Caco-2 (cell line): ENCODE data around the gene SLC39A10. TPM values are rescaled to one million over a fixed set of nuclear protein-coding genes. Genes with fewer than 3 reads are reported as not detected.
"Not testable (repeated sequence)": the region's sequence is repeated elsewhere in the genome, so short reads cannot be mapped to it uniquely, and the experiment has no call there.

Source experiments
- BruUV-seq: library from RNA; stranded (reverse); fragments of 400-500 nt; replicated peaks from 2 replicates; lab custom pipeline; 2021; lab: Mats Ljungman, UMichigan
- CTCF ChIA-PET: fragments of 300-600 bp; sonication (Branson Sonifier 250); formaldehyde crosslinking; loops from one replicate; lab custom pipeline; 2022; ENCODE audit warnings: antibody characterized with exemption; lab: Charles Lee
- POLR2A ChIA-PET: fragments of 300-600 bp; sonication (Branson Sonifier 250); formaldehyde crosslinking; loops from one replicate; lab custom pipeline; 2022; ENCODE audit warnings: antibody characterized with exemption; lab: Charles Lee
- DNase-seq, 2 experiments: peaks; one replicate each; pipeline versions ENCODE4 v3.0.0 to v3.0.0-alpha.2; 2020 to 2022
- H3K27me3 ChIP-seq: replicated peaks from 2 replicates; pipeline ENCODE4 v1.6.0; 2011; ENCODE audit warnings: low read length; ENCODE audit not compliant: control insufficient read depth, insufficient read depth
- H3K36me3 ChIP-seq: 2 replicates; pipeline ENCODE4 v1.5.1; 2011; ENCODE audit warnings: low read length; ENCODE audit not compliant: control insufficient read depth, insufficient read depth
- H3K4me1 ChIP-seq: fragments of 250-450 bp; sonication (Bioruptor Pico); 2 replicates; pipeline ENCODE4 v1.5.1; 2020; ENCODE audit warnings: mild to moderate bottlenecking
- H3K4me3 ChIP-seq: 2 replicates; pipeline ENCODE4 v1.5.1; 2011; ENCODE audit warnings: low read depth, mild to moderate bottlenecking, control low read depth, low read length
- H3K9me3 ChIP-seq: fragments of 250-450 bp; sonication (Bioruptor Pico); 2 replicates; pipeline ENCODE4 v1.5.1; 2020; ENCODE audit warnings: mild to moderate bottlenecking, moderate library complexity
- H3K27ac Mint-ChIP-seq: one replicate; pipeline ENCODE4 v1.8.0; 2022; ENCODE audit warnings: mixed read lengths; ENCODE audit not compliant: unreplicated experiment
- H3K27me3 Mint-ChIP-seq: one replicate; pipeline ENCODE4 v1.8.0; 2022; ENCODE audit warnings: mixed read lengths; ENCODE audit not compliant: insufficient read depth, unreplicated experiment
- H3K36me3 Mint-ChIP-seq: one replicate; pipeline ENCODE4 v1.8.0; 2022; ENCODE audit warnings: mild to moderate bottlenecking, mixed read lengths; ENCODE audit not compliant: insufficient read depth, unreplicated experiment
- H3K4me1 Mint-ChIP-seq: one replicate; pipeline ENCODE4 v1.8.0; 2022; ENCODE audit warnings: low read depth, mixed read lengths; ENCODE audit not compliant: unreplicated experiment
- H3K4me3 Mint-ChIP-seq: one replicate; pipeline ENCODE4 v1.8.0; 2022; ENCODE audit warnings: mild to moderate bottlenecking, moderate library complexity, mixed read lengths; ENCODE audit not compliant: unreplicated experiment
- H3K9me3 Mint-ChIP-seq: one replicate; pipeline ENCODE4 v1.8.0; 2022; ENCODE audit warnings: mixed read lengths; ENCODE audit not compliant: unreplicated experiment
- CTCF ChIP-seq, 2 experiments: fragments of 200-600 bp in 1 of 2; IDR thresholded peaks; 1 replicate in 1 of 2; 2 replicates in 1 of 2; pipeline versions ENCODE4 v1.5.1 to v1.8.0; 2011 to 2022; ENCODE audit warnings: antibody characterized with exemption in 1 of 2, control low read depth in 1 of 2, inconsistent platforms in 1 of 2, low read depth in 1 of 2, low read length in 1 of 2, mild to moderate bottlenecking in 1 of 2, moderate library complexity in 1 of 2; ENCODE audit not compliant: insufficient read depth in 1 of 2, severe bottlenecking in 1 of 2, unreplicated experiment in 1 of 2
- intact Hi-C: fragments of 100-400 bp; cut with micrococcal nuclease; formaldehyde crosslinking; loops from one replicate; pipeline ENCODE4 v1.10.0; 2022; ENCODE audit not compliant: unreplicated experiment
- total RNA-seq: library from RNA; stranded (reverse); gene quantifications from 2 replicates; pipeline ENCODE4 v1.2.3, GENCODE V29; 2022

The SLC39A10 gene
- total RNA-seq, 1 experiment from 2014 or later, result 45.5 TPM

GRCh38 chr2:195645413-195645812 lies 11.6 kb upstream of the SLC39A10 start:
- no peaks in the 10 kb centered on the region for H3K36me3 Mint-ChIP-seq
- no peaks in the 10 kb centered on the region for H3K27me3 ChIP-seq
- ChIA-PET POLR2A (no interaction called here), CTCF (interaction anchor here (1.3 kb wide), 1 partner anchor 11 kb away, joined by 4 read pairs; the partner anchor contains the start of gene SLC39A10)
- no peak overlapping the region for H3K4me3 Mint-ChIP-seq
- H3K36me3 ChIP-seq, result no peaks in the 10 kb centered on the region
- no peak for TF ChIP-seq CTCF (IDR thresholded peaks at IDR 0.05; ENCODE audit: insufficient read depth in 1 of 2, low read depth in 1 of 2, low read length in 1 of 2, severe bottlenecking in 1 of 2, unreplicated experiment in 1 of 2)
- H3K4me1 ChIP-seq, result no peaks in the 10 kb centered on the region
- no peak overlapping the region for H3K27ac Mint-ChIP-seq
- intact Hi-C loops, result no loop called here
- BruUV-seq, result no TSS peak
- no peaks in the 10 kb centered on the region for H3K9me3 ChIP-seq
- H3K4me3 ChIP-seq, result no peak overlapping the region
- H3K4me1 Mint-ChIP-seq, result no peaks in the 10 kb centered on the region
- H3K27me3 Mint-ChIP-seq, result no peaks in the 10 kb centered on the region
- H3K9me3 Mint-ChIP-seq, result no peaks in the 10 kb centered on the region
- DNase-seq, result no peak

- Histone ChIP-seq H3K27me3 (no peaks in the 10 kb centered on the region), H3K9me3 (no peaks in the 10 kb centered on the region), H3K4me1 (no peaks in the 10 kb centered on the region), H3K4me3 (no peak overlapping the region), H3K36me3 (no peaks in the 10 kb centered on the region)
- no peaks in the 10 kb centered on the region for H3K36me3 Mint-ChIP-seq
- no peak overlapping the region for H3K4me3 Mint-ChIP-seq
- ChIA-PET POLR2A (no interaction called here), CTCF (interaction anchor here (1.3 kb wide), 1 partner anchor 10 kb away, joined by 4 read pairs; the partner anchor contains the start of gene SLC39A10)
- TF ChIP-seq CTCF (IDR thresholded peaks at IDR 0.05; ENCODE audit: insufficient read depth in 1 of 2, low read depth in 1 of 2, low read length in 1 of 2, severe bottlenecking in 1 of 2, unreplicated experiment in 1 of 2), result no peak
- H3K27me3 Mint-ChIP-seq, result no peaks in the 10 kb centered on the region
- BruUV-seq, result no TSS peak
- H3K27ac Mint-ChIP-seq, result no peak overlapping the region
- DNase-seq, result no peak
- H3K9me3 Mint-ChIP-seq, result no peaks in the 10 kb centered on the region
- intact Hi-C loops, result no loop called here
- no peaks in the 10 kb centered on the region for H3K4me1 Mint-ChIP-seq
These were observed 10.6 kb upstream of the SLC39A10 start for GRCh38 chr2:195646424-195646823.

- no peaks in the 10 kb centered on the region for H3K36me3 ChIP-seq
- Mint-ChIP-seq H3K27me3 (no peaks in the 10 kb centered on the region), H3K4me1 (no peaks in the 10 kb centered on the region), H3K27ac (no peak overlapping the region), H3K9me3 (no peaks in the 10 kb centered on the region), H3K36me3 (no peaks in the 10 kb centered on the region), H3K4me3 (no peak overlapping the region)
- no peaks in the 10 kb centered on the region for H3K27me3 ChIP-seq
- DNase-seq, result no peak
- ChIA-PET CTCF (no interaction called here), POLR2A (no interaction called here)
- BruUV-seq, result no TSS peak
- H3K4me1 ChIP-seq, result no peaks in the 10 kb centered on the region
- TF ChIP-seq CTCF (IDR thresholded peaks at IDR 0.05; ENCODE audit: insufficient read depth in 1 of 2, low read depth in 1 of 2, low read length in 1 of 2, severe bottlenecking in 1 of 2, unreplicated experiment in 1 of 2), result no peak
- H3K4me3 ChIP-seq, result no peak overlapping the region
- H3K9me3 ChIP-seq, result no peaks in the 10 kb centered on the region
- intact Hi-C loops, result no loop called here
These were observed 9.7 kb upstream of the SLC39A10 start for GRCh38 chr2:195647302-195647701.

- H3K27me3 Mint-ChIP-seq, H3K9me3 ChIP-seq, H3K4me1 Mint-ChIP-seq, H3K4me3 ChIP-seq, intact Hi-C loops, POLR2A ChIA-PET, H3K36me3 Mint-ChIP-seq, H3K36me3 ChIP-seq, H3K27me3 ChIP-seq, DNase-seq, H3K9me3 Mint-ChIP-seq, H3K27ac Mint-ChIP-seq, CTCF ChIA-PET, H3K4me1 ChIP-seq, H3K4me3 Mint-ChIP-seq, BruUV-seq: not testable (repeated sequence)
These were observed 8.7 kb upstream of the SLC39A10 start for GRCh38 chr2:195648370-195648769.
